NCI-H2196 treated with DMSO at 0.1 percent for 48 hours (cell line): ENCODE data around the gene ELFN1.

ENCODE experiments used
- DNase-seq: peaks from one replicate; lab custom pipeline; 2025; ENCODE audit not compliant: unreplicated experiment; lab: John Stamatoyannopoulos, UW

Gene ELFN1

GRCh38 chr7:1779445-1779844 lies 109.4 kb downstream of the ELFN1 start:
- no peak for DNase-seq

GRCh38 chr7:1781369-1781768 lies 111.3 kb downstream of the ELFN1 start:
- no peak for DNase-seq

DNA sequence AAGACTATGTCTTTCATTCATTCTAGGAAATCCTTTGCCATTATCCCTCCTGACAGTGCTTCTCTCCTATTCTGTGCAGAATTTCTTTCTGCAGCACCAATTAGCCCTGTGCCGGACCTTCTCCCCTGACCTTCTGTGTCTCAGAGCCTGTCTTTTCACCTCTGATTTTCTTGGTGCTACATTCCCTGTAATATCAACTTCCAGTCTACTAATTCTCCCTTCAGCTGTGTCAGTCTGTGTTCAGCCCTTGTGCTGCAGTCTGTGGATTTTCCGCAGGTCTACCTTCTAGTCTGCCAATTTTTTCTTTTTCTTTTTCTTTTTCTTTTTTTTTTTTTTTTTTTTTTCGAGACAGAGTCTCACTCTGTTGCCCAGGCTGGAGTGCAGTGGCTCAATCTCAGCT lies 115.8 kb downstream of the ELFN1 start:
- DNase-seq: no peak

- DNase-seq: no peak
These were observed 117.2 kb downstream of the ELFN1 start for GRCh38 chr7:1787241-1787640.

- no peak for DNase-seq
These were observed 117.7 kb downstream of the ELFN1 start for GRCh38 chr7:1787681-1788235.

DNA sequence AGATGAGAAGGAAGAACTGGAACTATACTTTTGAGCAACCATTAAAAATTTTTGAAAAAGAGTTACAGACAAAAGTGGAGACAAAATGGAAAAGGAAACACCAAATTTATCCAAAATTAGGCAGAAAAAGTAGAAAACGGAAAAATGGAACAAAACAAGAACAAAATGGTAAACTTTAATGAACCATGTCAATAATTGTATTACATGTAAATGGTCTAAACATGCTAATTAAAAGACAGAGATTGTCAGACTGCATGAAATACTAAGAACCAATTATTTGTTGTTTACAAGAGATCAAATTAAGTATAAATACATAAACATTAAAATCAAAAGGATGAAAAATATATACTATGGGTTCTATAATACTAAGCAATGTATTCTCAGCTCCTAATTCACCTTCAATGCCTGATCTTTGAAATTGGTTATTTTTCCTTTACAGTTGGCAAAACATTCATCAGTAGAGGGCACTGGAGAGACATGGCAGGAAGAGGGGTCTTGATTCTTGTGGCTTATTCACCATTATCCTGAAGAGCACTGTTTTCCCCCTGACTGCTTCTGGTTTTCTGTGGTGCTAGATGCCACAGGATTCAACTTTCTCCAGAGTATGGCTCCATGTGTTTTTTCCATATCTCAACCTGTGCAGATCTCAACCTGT lies 124.9 kb downstream of the ELFN1 start:
- no peak for DNase-seq
